HCT116 (cell line): ENCODE measurements around the gene SYNE1. TPM values are rescaled to one million over a fixed set of nuclear protein-coding genes. Genes with fewer than 3 reads are reported as not detected.

Source experiments
- ATAC-seq: fragments of 200-7000 bp; cut with Tn5 transposase; 2 replicates; pipeline ENCODE4 v1.9.1; 2020; ENCODE audit warnings: mild to moderate bottlenecking, moderate library complexity
- BruUV-seq: library from RNA; stranded (reverse); fragments of 400-500 nt; replicated peaks from 2 replicates; lab custom pipeline; 2021; lab: Mats Ljungman, UMichigan
- CTCF ChIA-PET: fragments of 300-600 bp; sonication (Branson Sonifier 250); formaldehyde crosslinking; loops from one replicate; lab custom pipeline; 2021; ENCODE audit warnings: antibody characterized with exemption; lab: Charles Lee
- POLR2A ChIA-PET: fragments of 300-600, 350-600 bp; sonication (Branson Sonifier 250); formaldehyde crosslinking; loops from one replicate; lab custom pipeline; 2021; ENCODE audit warnings: antibody characterized with exemption; lab: Charles Lee
- RAD21 ChIA-PET, 2 experiments: fragments of 300-600 bp; sonication (Branson Sonifier 250); formaldehyde crosslinking; loops; one replicate each; lab custom pipeline; 2023; ENCODE audit warnings: low total read pairs in 2 of 2; ENCODE audit not compliant: uncharacterized antibody in 2 of 2, unreplicated experiment in 2 of 2, low non-redundant PET in 1 of 2; lab: Charles Lee
- DNase-seq: peaks from one replicate; pipeline ENCODE4 v3.0.0-alpha.2; 2010; ENCODE audit warnings: low read depth, low spot score
- H2AFZ ChIP-seq: fragments of 200-600 bp; shearing (Covaris generic), sonication (generic); 2 replicates; pipeline ENCODE4 v1.6.1; 2017; ENCODE audit warnings: low read depth, mixed run types, mixed read lengths, antibody characterized with exemption, low read length; ENCODE audit not compliant: poor library complexity, severe bottlenecking
- H3K27ac ChIP-seq: 2 replicates; pipeline ENCODE4 v1.5.1; 2012; ENCODE audit warnings: low read depth, low read length
- H3K27me3 ChIP-seq: fragments of 200-600 bp; sonication (generic); 2 replicates; pipeline ENCODE4 v1.6.1; 2016; ENCODE audit warnings: mixed run types, low read length, mixed read lengths; ENCODE audit not compliant: insufficient read depth
- H3K36me3 ChIP-seq, 2 experiments: fragments of 200-500 bp in 1 of 2; fragments of 200-600 bp in 1 of 2; sonication (Bioruptor generic) in 1 of 2; sonication (generic) in 1 of 2; 2 replicates each; pipeline versions ENCODE4 v1.5.1 to v1.6.1; 2014 to 2016; ENCODE audit warnings: low read length in 2 of 2, inconsistent platforms in 1 of 2, mixed read lengths in 1 of 2, mixed run types in 1 of 2; ENCODE audit not compliant: insufficient read depth in 2 of 2, control insufficient read depth in 1 of 2
- H3K4me1 ChIP-seq, 2 experiments: fragments of 200-600 bp in 1 of 2; sonication (generic) in 1 of 2; 2 replicates each; pipeline versions ENCODE4 v1.5.1 to v1.6.1; 2012 to 2017; ENCODE audit warnings: low read length in 2 of 2, inconsistent platforms in 1 of 2, mild to moderate bottlenecking in 1 of 2, mixed read lengths in 1 of 2, mixed run types in 1 of 2, moderate library complexity in 1 of 2; ENCODE audit not compliant: insufficient read depth in 2 of 2, control insufficient read depth in 1 of 2
- H3K4me2 ChIP-seq: fragments of 200-600 bp; sonication (generic); 2 replicates; pipeline ENCODE4 v1.6.1; 2017; ENCODE audit warnings: mixed run types, low read length, mixed read lengths
- H3K4me3 ChIP-seq, 2 experiments: fragments of 200-600 bp in 1 of 2; sonication (generic) in 1 of 2; replicated peaks in 1 of 2; 2 replicates each; pipeline ENCODE4 v1.5.1; 2011 to 2016; ENCODE audit warnings: low read length in 2 of 2, control low read depth in 1 of 2, low read depth in 1 of 2, mild to moderate bottlenecking in 1 of 2, mixed read lengths in 1 of 2, mixed run types in 1 of 2
- H3K79me2 ChIP-seq: fragments of 200-600 bp; sonication (generic); 2 replicates; pipeline ENCODE4 v1.6.1; 2017; ENCODE audit warnings: mild to moderate bottlenecking, mixed run types, low read length, moderate library complexity, mixed read lengths; ENCODE audit not compliant: insufficient read depth
- H3K9ac ChIP-seq: fragments of 200-600 bp; sonication (generic); 2 replicates; pipeline ENCODE4 v1.6.1; 2016; ENCODE audit warnings: low read length, mixed read lengths
- H3K9me2 ChIP-seq: fragments of 200-600 bp; sonication (generic), shearing (Covaris generic); 2 replicates; pipeline ENCODE4 v1.6.1; 2017; ENCODE audit warnings: mixed run types, mild to moderate bottlenecking, moderate library complexity; ENCODE audit not compliant: insufficient read depth
- H3K9me3 ChIP-seq, 2 experiments: fragments of 200-500 bp in 1 of 2; fragments of 200-600 bp in 1 of 2; sonication (Bioruptor generic) in 1 of 2; sonication (generic) in 1 of 2; 2 replicates each; pipeline ENCODE4 v1.6.1; 2014 to 2017; ENCODE audit warnings: low read length in 2 of 2, mixed read lengths in 2 of 2, inconsistent platforms in 1 of 2, low read depth in 1 of 2, mild to moderate bottlenecking in 1 of 2, mixed run types in 1 of 2, moderate library complexity in 1 of 2; ENCODE audit not compliant: control insufficient read depth in 1 of 2, insufficient read depth in 1 of 2
- H4K20me1 ChIP-seq: fragments of 200-600 bp; sonication (generic), shearing (Covaris generic); 2 replicates; pipeline ENCODE4 v1.6.1; 2017; ENCODE audit warnings: mixed run types, mild to moderate bottlenecking, moderate library complexity; ENCODE audit not compliant: insufficient read depth
- CEBPB ChIP-seq: IDR thresholded peaks from 2 replicates; pipeline ENCODE4 v1.6.1; 2012; ENCODE audit warnings: low read depth
- EZH2 ChIP-seq: fragments of 200-600 bp; sonication (generic); IDR thresholded peaks from 2 replicates; pipeline ENCODE4 v1.6.1; 2017; ENCODE audit warnings: antibody characterized with exemption, mixed run types
- POLR2A ChIP-seq: IDR thresholded peaks from 2 replicates; pipeline ENCODE4 v1.7.0; 2011; ENCODE audit warnings: borderline replicate concordance; ENCODE audit not compliant: insufficient read depth, insufficient read length; ENCODE audit errors: extremely low read depth
- SIN3A ChIP-seq: IDR thresholded peaks from 2 replicates; pipeline ENCODE4 v1.6.1; 2012; ENCODE audit warnings: low read depth
- YY1 ChIP-seq: IDR thresholded peaks from 2 replicates; pipeline ENCODE4 v1.6.1; 2011; ENCODE audit warnings: low read length, low read depth, moderate library complexity, mild to moderate bottlenecking; ENCODE audit not compliant: insufficient replicate concordance; ENCODE audit errors: extremely low read depth
- intact Hi-C: fragments of 100-400 bp; cut with micrococcal nuclease; formaldehyde crosslinking; loops from 2 replicates; pipeline ENCODE4 v1.10.0; 2022
- total RNA-seq: library from RNA; stranded (reverse); gene quantifications from one replicate; pipeline ENCODE4 v1.2.1, GENCODE V29; 2021; ENCODE audit not compliant: unreplicated experiment
- TF ChIP-seq, protein P1 (sequence below): IDR thresholded peaks from 2 replicates; pipeline ENCODE4 v1.6.1; 2011; ENCODE audit warnings: mild to moderate bottlenecking, low read length, moderate library complexity; ENCODE audit not compliant: insufficient replicate concordance; ENCODE audit errors: extremely low read depth

SYNE1 gene
- total RNA-seq, 1 experiment from 2014 or later = 5.4 TPM

GRCh38 chr6:152112491-152113261 lies 524.5 kb downstream of the SYNE1 start:
- Histone ChIP-seq H3K27ac (no peak overlapping the region), H3K4me3 (no peak overlapping the region), H3K9me3 (no peaks in the 10 kb centered on the region), H3K9me2 (no peaks in the 10 kb centered on the region), H3K36me3 (no peaks in the 10 kb centered on the region), H4K20me1 (no peaks in the 10 kb centered on the region), H3K4me1 (no peaks in the 10 kb centered on the region), H2AFZ (no peak overlapping the region), H3K79me2 (no peaks in the 10 kb centered on the region), H3K27me3 (no peaks in the 10 kb centered on the region), H3K4me2 (no peak overlapping the region), H3K9ac (no peak overlapping the region)
- RAD21 ChIA-PET = no interaction called here
- no peak for DNase-seq
- no peak for ATAC-seq
- CTCF ChIA-PET = interaction anchor here (1.9 kb wide), 1 partner anchor 12 kb away, joined by 6 read pairs; no protein-coding TSS in a partner anchor
- BruUV-seq = no TSS peak
- POLR2A ChIA-PET = no interaction called here
- TF ChIP-seq SIN3A (no peak), EZH2 (no peak), YY1 (no peak), POLR2A (no peak), CEBPB (no peak)
- TF ChIP-seq, protein P1, sequence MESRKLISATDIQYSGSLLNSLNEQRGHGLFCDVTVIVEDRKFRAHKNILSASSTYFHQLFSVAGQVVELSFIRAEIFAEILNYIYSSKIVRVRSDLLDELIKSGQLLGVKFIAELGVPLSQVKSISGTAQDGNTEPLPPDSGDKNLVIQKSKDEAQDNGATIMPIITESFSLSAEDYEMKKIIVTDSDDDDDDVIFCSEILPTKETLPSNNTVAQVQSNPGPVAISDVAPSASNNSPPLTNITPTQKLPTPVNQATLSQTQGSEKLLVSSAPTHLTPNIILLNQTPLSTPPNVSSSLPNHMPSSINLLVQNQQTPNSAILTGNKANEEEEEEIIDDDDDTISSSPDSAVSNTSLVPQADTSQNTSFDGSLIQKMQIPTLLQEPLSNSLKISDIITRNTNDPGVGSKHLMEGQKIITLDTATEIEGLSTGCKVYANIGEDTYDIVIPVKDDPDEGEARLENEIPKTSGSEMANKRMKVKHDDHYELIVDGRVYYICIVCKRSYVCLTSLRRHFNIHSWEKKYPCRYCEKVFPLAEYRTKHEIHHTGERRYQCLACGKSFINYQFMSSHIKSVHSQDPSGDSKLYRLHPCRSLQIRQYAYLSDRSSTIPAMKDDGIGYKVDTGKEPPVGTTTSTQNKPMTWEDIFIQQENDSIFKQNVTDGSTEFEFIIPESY = no peak
- intact Hi-C loops = no loop called here
